Measurements from ENCODE around the gene FAF1.

- TF ChIP-seq CTCF (IDR thresholded peaks at IDR 0.05) = no peak
- no peak for TF ChIP-seq POLR2A (IDR thresholded peaks at IDR 0.05)
Measured at GRCh38 chr1:50423670-50424000, 536.4 kb downstream of the FAF1 start.

All from lower leg skin (tissue), 3 donors.